HCT116 (cell line): ENCODE results near the gene EDDM13.

Source experiments
- CTCF ChIP-seq, 3 experiments: fragments of 200-600 bp in 1 of 3; sonication (generic) in 1 of 3; IDR thresholded peaks in 2 of 3; conservative IDR thresholded peaks in 1 of 3; 2 replicates each; pipeline ENCODE4 v1.5.1; 2012 to 2017; ENCODE audit warnings: low read depth in 2 of 3, low read length in 2 of 3, antibody characterized with exemption in 1 of 3, borderline replicate concordance in 1 of 3, control low read depth in 1 of 3, mild to moderate bottlenecking in 1 of 3, mixed read lengths in 1 of 3, mixed run types in 1 of 3, moderate library complexity in 1 of 3; ENCODE audit not compliant: insufficient read depth in 1 of 3
- ELF1 ChIP-seq: IDR thresholded peaks from 2 replicates; pipeline ENCODE4 v1.6.1; 2012; ENCODE audit warnings: low read depth, borderline replicate concordance
- EZH2 ChIP-seq: fragments of 200-600 bp; sonication (generic); IDR thresholded peaks from 2 replicates; pipeline ENCODE4 v1.6.1; 2017; ENCODE audit warnings: antibody characterized with exemption, mixed run types
- POLR2AphosphoS5 ChIP-seq: IDR thresholded peaks from 2 replicates; pipeline ENCODE4 v1.6.1; 2011; ENCODE audit warnings: mild to moderate bottlenecking, low read depth, low read length, moderate library complexity

DNA sequence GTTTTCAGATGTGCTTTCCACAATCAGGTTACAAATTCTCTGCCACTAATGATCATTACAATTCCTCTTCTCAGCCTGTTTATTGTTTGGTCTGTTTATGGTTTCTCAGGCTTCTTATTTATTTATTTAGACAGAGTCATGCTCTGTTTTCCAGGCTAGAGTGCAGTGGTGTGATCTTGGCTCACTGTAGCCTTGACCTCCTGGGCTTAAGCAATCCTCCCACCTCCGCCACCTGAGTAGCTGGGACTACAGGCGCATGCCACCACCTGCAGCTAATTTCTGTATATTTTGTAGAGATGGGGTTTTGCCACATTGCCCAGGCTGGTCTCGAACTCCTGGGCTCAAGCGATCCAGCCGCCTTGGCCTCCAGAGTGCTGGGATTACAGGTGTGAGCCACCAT is 44.2 kb downstream of the EDDM13 start:
- TF ChIP-seq EZH2, result no peak
- TF ChIP-seq CTCF (IDR thresholded peaks at IDR 0.05 in 2 of 3, conservative IDR thresholded peaks at IDR 0.05 in 1 of 3; ENCODE audit: borderline replicate concordance in 1 of 3, insufficient read depth in 1 of 3, low read depth in 2 of 3, low read length in 2 of 3), result no peak
- TF ChIP-seq ELF1, result no peak
- no peak for TF ChIP-seq POLR2AphosphoS5
